Measurements from ENCODE around the gene NSUN2.
"Not testable (repeated sequence)": the region's sequence is repeated elsewhere in the genome, so short reads cannot be mapped to it uniquely, and the experiment has no call there.

NSUN2 gene

DNA sequence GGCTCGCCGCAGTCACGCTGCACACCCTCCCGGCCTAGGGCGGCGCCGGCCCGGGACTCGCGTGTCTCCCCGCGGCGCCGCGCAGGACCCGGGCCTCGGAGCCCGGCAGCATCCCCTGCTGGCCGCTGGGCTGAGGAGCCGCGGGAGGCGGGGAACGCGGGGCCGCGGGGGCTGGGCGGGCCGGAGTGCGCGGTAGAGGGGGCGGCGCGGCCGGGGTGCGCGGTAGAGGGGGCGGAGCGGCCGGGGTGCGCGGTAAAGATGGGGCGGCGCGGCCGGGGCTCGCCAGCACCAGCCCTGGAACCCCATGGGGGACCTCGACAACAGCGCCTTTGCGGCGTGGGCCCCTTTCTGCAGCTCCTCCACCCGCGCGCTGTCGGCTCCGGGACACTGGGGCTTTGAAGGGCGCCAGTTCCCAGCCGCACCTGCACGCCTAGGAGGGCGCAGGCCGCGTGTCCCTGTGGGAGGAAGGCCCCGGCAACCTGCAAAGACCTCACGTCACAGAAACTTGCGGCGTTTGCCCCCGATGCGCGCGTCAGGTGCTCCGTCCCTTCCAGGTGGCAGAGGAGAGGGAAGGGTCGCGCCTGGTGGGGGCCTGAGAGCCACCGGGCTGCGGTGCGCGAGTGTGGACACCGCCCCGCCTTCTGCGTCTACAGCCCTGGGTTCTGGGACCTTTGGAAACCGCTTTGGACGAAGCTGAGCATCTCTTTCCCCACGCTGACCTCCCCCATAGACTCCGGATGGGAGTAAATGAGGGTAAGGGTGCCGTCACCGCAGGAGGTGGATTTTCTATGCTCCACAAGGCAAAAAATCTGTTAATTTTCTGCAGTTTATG is 49.6 kb downstream of the NSUN2 start:
- DNase-seq (ENCODE audit: low read depth in 2 of 2), result peak in 1 of 2 donors; percentile 4

GRCh38 chr5:6582507-6583048 is 50.3 kb downstream of the NSUN2 start:
- no peak for DNase-seq (ENCODE audit: low read depth in 2 of 2)

DNA sequence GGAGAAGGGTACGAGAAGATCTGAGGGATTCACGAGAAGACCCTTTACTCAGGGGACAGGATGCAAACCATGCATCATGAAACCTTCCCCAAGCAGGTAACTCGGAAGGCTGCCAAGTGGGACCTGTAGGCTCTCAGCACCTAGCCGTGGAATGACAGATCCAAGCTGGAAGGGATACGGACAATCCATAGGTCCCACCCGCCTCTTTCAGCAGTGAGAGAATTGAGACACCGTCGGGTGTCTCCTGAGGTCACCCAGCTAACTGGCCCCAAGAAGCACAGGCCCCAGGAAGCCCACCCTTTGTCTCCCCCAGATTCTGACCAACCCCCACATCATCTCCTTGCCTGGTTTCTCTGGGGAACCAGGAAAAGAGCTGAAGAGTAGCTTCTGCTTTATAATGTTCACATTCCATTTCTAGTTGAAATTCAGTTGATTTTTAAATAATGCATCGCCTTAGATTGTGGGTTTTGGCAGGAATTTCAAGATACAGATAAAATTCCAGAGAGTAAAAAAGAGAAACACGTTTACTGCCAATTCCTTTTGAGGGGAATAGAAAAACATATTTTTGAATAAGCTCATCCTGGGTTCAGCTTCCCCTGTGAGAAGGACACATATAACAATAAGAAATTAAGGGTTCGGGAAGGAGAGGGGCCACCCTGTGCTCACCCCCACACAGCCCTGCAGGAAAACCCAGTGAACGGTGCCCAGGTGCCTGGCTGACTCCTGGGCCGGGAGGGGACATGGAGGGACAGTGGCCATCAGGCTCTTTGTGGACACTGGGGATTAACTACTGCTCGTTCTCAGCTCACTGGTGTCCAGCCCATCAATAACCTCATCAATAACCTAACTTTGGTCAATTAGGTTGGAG is 51.1 kb downstream of the NSUN2 start:
- no peak for DNase-seq (ENCODE audit: low read depth in 2 of 2)

- DNase-seq (ENCODE audit: low read depth in 2 of 2), result no peak
These were observed 51.8 kb downstream of the NSUN2 start for GRCh38 chr5:6581090-6581489.

- DNase-seq (ENCODE audit: low read depth in 2 of 2), result no peak
These were observed 53.3 kb downstream of the NSUN2 start for GRCh38 chr5:6579535-6579934.

DNA sequence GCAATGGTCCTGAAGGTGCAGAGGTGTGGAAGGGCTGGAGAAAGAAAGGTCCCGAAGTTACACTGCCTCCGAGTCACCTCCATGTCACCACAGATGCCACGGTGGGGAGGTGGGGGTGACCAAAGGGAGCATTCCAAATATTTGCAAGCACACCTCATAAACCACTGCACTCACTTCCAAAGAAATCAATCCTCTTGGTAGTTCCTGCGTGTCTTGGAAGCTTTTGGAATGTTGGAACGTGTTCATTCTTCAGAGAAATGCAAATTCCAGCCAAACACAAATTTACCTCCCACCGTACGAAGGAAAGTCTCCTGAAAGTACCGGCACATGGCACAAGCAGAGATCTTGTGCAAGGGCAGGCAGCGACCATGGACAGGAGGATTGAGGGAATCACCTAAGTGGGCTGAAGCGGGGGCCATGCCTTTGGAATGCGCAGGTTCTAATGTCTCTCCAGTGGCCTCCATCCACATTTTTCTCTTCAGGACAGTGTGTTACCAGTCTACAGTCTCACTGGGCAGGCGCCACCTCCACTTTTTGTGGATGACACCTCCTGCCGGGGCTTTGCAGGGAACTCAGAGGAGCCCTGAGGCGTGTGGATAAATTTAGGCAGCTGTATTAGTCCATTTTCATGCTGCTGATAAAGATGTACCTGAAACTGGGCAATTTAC is 54.0 kb downstream of the NSUN2 start:
- no peak for DNase-seq (ENCODE audit: low read depth in 2 of 2)

DNA sequence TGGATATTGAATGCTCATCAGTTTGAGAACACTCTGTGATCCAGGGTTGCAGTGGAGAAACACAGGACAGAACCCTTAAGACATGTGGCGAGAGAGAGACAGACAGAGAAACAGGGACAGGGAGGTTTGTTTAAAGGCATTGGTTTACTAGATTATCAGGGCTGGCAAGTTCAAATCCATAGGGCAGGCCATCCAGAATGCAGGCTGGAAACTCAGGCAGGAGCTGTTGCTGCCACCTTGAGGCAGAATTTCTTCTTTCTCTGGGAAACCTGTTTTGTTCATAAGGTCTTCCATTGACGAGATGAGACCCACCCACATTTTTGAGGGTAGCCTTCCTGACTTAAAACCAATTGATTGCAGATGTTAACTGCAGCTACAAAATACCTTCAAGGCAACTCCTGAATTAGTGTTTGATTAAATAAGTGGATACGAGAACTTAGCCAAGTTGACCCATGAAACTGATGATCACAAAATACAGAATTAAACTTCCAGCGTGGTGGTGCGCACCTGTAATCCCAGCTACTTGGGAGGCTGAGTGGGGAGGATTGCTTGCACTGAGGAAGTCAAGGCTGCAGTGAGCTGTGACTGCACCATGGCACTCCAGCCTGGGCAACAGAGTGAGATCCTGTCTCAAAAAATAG is 55.9 kb downstream of the NSUN2 start:
- no peak for DNase-seq (ENCODE audit: low read depth in 2 of 2)

GRCh38 chr5:6574537-6575245 is 58.2 kb downstream of the NSUN2 start:
- no peak for DNase-seq (ENCODE audit: low read depth in 2 of 2)

DNA sequence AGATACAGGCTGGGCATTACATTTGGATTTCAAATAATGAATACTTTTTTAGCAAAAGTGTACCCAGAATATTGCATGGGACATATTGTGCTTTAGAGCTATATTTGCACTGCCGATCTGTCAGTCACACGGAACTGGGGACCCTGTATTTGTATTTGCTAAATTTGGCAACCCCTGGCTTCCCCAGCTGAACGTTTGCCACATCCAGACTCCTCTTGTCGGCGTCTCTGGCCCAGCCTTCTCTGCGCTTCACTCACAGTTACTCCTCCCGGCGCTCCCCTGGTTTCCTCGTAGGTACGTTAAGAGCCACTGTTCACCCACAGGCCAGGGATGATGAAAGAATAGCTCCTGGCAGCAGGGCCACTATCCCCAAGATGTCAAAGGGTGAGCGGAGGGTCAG is 58.7 kb downstream of the NSUN2 start:
- DNase-seq (ENCODE audit: low read depth in 2 of 2), result no peak

DNA sequence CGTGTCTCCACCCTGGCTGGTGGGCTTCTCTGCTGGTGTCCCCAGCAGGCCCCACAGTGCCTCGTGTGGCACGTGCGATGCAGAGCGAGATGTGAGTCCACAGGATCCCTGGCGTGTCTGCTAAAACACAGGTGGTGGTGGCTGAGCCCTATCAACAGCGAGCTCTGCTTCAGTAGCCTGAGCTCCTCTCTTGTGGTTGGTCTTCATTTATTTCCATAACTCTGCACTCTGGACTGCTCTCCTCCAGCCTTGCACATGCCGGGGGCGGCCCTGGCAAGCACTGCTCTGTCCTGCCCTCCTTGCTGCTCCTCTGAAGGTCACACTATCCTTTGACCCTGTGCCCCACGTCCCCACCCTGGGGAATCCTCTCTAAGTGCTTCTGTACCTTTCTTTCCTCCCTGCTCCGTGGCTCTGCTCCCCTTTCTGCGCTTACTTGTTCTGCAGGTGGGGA is 59.2 kb downstream of the NSUN2 start:
- DNase-seq (ENCODE audit: low read depth in 2 of 2), result no peak

DNA sequence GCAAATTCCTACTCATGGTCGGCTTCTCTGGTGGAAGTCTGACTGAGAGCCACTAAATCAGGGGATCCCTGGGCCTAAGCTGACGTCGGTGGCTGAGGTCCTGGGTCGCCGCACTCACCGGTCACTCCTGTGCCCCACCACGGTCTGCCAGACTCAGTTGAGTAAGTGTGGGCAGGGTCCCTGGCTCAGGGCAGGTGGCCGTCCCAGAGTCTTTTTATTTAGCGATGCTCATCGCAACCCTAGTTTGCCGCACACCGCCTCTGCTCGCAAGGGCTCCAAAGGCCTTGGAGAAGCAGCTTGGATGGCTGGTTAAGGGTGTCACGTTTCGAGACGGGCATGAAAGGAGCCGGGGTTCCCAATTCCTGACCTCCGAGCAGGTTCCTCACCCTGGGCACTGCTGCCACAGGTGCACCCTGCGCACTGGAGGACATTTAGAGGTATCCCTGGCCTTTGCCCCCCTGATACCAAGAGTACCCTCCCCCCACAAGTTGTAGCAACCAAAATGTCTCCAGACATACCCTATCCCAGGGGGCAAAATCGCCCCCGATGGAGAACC is 59.9 kb downstream of the NSUN2 start:
- no peak for DNase-seq (ENCODE audit: low read depth in 2 of 2)

GRCh38 chr5:6572086-6572824 is 60.6 kb downstream of the NSUN2 start:
- no peak for DNase-seq (ENCODE audit: low read depth in 2 of 2)

GRCh38 chr5:6571607-6572006 is 61.2 kb downstream of the NSUN2 start:
- not testable (repeated sequence) for DNase-seq (ENCODE audit: low read depth in 2 of 2)

- DNase-seq (ENCODE audit: low read depth in 2 of 2), result no peak
These were observed 62.3 kb downstream of the NSUN2 start for GRCh38 chr5:6570530-6570929.

DNA sequence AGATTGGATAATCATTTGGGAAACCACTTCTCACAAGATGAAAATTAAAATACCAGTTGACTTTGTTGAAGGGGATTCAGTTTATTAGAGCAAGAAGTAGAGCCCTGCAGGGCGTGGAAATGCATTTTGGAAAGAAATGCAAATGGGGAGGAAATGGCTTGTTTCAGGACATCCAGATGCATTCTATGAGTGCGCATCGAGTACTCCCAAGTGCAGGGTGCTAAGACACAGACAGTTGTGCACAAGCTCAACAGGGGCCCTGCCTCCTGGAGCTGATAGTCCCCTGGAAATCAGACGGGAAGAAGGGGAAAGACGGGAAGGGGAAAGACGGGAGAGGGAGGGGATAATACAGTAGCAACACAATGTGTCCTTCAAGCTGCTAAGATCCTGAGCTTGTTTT is 64.0 kb downstream of the NSUN2 start:
- no peak for DNase-seq (ENCODE audit: low read depth in 2 of 2)

DNA sequence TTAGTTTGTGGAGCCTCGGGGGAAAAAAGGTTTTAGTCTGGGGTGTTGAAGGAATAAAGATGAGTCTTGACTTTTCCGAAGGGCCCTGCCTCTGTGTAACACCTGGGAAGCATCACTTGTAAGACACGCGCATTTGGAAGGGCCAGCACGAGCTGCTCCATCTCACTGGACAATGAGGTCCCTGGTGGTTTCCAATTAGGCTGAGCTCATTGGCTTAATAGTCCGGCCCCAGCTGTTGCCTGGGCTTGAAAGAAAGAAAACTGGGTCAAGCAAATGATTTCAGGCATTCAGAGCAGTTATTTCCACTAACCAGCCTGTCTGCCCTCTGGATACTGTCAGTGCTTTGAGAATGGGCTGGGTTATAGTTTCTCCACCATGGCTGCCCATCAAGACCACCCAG is 64.5 kb downstream of the NSUN2 start:
- no peak for DNase-seq (ENCODE audit: low read depth in 2 of 2)

GRCh38 chr5:6567835-6568234 is 65.0 kb downstream of the NSUN2 start:
- no peak for DNase-seq (ENCODE audit: low read depth in 2 of 2)

DNA sequence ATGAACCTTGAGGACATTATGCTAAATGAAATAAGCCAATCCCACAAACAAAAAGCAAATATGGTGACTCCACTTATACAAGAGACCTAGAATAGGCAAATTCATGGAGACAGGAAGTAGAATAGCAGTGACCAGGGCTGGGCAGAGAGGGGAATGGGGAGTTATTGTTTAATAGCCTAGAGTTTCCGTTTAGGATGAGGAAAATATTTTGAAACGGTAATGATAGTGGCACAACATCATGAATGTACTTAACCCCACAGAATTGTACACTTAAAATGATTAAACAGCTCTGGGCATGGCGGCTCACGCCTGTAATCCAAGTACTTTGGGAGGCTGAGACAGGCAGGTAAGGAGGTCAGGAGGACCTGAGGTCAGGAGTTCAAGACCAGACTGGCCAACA is 65.8 kb downstream of the NSUN2 start:
- no peak for DNase-seq (ENCODE audit: low read depth in 2 of 2)

- DNase-seq (ENCODE audit: low read depth in 2 of 2), result no peak
These were observed 67.4 kb downstream of the NSUN2 start for GRCh38 chr5:6565492-6565891.

Data from stimulated activated CD4-positive, alpha-beta T cell treated with anti-CD3 and anti-CD28 coated beads, Interleukin-1b, Interleukin-23, amount 100 ng/mL, for 1 hour (primary cell).